Ramos (cell line): ENCODE data around the gene PMAIP1.
"Not testable (repeated sequence)": the region's sequence is repeated elsewhere in the genome, so short reads cannot be mapped to it uniquely, and the experiment has no call there.

ENCODE experiments used
- in situ Hi-C: fragments of 300-500 bp; cut with MboI; formaldehyde crosslinking; loops from one replicate; pipeline ENCODE4 v1.14.3; 2022; ENCODE audit warnings: low sequenced_read_pairs; ENCODE audit not compliant: unreplicated experiment

PMAIP1 gene

DNA sequence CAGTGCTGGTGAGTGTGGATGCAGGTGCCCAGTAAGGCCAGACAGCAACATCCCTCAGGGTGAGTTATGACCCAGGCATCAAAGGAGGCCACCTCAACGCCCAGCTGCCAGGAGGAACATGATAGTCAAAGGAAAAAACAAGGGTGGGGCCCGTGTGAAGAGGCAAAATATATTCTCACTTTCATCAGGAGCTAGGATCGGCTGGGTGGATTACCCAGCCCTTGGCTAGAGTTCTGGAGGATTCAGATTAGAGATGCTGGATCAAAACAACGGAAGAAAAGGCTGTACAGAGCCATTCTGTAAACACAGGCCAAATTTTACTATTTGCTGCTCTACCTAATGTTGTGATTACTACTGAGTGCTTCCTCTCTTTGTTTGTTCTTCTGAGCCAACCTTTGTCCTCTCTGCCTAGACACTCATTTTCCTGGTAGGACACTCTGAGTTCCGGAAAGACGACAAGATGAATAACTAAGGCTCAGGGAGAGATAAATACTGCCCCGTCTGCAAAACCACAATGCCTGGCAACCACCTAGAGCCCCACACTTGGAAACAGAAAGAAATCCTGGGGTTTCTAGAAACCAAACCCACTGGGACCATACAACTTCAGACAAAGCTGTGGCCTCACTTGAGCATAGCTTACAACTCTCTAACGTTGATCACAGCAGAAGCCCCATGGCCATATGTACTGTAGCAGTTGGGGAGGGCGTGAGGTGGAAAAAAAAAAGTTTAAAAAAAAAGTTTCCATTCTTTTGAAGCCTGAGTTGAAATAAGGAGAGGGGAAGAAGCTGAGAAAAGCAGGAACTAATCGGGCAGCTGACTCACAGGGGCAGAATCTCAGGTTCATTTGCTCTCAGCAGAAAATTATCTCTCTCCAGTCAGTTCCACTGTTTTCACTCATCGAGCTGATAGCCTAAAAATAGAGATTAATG is 17.8 kb upstream of the PMAIP1 start:
- in situ Hi-C loops: no loop called here

DNA sequence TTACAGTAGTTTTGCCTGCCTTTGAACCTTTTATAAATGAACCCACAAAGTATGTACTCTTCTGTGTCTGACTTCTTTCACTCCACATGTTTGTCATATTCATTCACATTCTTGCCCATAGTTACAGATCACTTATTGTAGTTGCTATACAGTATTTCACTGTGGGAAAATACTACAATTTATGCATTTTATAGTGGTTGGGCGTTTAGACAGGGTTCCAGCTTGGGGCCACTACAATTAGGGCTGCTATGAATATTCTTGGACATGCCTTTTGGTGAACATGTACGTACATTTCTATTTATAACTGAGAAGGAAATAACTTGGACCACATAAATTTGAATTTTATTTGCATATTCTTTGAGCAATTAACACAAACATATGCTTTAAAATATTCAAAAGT is 15.4 kb upstream of the PMAIP1 start:
- in situ Hi-C loops: no loop called here

DNA sequence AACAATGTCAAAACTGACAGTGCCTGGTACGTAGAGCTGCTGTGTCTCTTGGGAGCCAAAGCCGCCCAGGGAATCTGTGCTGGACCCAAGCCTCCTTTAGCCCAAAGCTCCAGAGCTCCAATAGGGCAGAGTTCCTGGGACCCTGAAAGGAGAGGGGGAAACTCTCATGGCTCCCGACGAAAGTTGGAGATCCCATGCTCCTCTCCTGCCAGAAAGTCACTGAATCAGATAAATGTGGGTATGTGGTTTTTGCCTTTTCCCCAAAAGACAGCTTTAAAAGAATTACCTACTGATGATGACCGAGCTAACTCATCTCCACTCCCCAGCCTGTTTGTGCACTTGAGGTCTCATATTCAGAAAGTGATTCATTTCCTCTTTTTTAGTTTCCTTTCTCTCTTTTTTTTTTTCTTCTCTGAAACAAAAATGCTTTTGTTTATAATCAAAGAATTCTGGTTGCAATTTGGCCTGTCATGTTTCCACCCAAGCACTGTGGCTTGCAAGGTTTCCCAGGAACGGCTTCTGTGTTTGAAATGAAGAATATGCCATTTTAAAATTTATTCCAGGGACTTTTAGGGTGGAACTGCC is 14.1 kb upstream of the PMAIP1 start:
- in situ Hi-C loops: no loop called here

DNA sequence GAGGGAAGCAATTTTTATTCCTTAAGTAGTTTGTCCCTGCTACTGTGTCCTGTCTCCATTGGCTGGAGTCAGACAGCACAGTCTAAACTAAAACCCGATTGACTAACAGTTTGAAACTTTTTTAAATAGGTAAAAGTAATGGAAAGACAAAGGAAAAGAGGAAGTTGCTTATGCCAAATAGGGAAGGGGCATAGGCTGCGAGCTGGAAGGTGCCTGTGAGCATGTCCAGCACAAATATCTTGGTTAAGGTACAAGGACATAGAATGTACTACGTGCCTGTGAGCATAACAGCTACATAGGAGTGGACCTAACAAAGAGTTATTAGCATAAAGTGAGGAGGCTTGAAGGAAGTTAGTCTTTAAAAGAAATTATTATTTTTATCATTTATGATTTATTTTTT is 13.4 kb upstream of the PMAIP1 start:
- in situ Hi-C loops: not testable (repeated sequence)

DNA sequence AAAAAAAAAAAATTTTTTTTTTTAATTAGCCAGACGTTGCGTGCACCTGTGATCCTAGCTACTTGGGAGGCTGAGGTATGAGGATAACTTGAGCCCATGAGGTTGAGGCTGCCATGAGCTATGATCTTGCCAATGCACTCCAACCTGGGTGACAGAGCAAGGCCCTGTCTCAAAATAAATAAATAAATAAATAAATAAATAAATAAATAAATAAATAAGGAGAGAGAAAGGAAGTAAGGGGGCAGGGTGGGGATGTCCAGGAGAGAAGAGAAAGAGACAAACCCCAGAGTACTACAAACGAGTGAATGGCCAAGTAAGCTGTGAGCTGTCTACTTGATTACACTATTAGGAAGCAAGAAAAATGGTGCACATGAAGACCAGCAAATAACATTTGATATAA is 7.7 kb upstream of the PMAIP1 start:
- in situ Hi-C loops: no loop called here

DNA sequence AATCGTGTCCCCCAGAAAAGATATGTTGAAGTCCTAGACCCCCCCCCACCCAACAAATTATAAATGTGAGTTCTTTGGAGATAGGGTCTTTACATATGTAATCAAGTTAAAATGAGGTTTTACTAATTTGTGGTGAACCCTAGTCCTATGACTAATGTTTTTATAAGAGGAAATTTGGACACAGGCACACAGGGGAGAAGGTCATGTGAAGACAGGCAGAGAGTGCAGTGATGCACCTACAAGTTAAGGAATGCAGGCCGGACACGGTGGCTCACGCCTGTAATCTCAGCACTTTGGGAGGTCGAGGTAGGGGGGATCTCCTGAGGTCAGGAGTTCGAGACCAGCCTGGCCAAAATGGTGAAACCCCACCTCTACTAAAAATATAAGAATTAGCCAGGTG is 5.8 kb upstream of the PMAIP1 start:
- in situ Hi-C loops: no loop called here

DNA sequence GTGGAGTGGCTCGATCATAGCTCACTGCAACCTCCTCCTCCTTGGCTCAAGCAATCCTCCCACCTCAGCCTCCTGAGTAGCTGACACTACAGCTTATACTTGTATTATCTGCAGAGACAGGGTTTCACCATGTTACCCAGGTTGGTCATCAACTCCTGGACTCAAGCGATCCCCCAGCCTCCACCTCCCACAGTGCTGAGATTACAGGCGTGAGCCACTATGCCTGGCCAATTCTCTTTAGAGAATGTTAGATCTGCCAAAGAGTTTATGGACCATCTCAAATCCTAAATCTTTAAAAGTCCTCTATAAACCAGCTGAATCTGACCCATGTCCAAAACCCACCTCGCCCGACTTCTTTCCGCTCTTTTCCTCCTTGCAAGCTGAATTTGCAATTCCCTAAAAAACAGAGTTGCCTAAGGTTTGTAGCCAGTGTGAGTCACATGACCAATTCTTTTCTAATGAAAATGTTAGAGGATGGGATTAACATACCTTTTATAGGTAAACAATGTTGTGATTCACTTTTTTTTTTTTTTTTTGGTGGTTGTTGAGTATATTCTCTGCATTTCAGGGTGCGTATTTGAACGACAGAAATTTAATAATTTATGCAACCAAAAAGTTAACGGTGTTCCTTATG is 2.4 kb upstream of the PMAIP1 start:
- in situ Hi-C loops: no loop called here

DNA sequence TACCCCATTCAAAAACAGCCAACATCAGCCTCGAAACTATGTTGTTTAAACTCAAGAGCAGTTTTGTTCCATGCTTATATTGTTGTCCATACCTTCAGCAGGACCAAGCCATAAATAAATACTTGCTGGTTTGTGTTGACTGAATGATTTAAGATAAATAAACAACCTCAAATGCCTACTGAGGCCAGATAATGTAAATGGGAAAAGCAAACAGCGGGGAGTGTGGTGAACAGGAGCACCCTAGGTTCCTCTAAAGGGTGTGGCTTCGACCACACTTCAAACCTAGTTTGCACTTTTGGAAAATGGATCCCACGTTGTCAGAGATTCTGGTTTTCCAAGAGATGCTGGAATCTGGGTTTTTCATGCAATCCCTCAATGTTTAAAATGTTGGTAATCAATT is 1.7 kb upstream of the PMAIP1 start:
- in situ Hi-C loops: no loop called here

DNA sequence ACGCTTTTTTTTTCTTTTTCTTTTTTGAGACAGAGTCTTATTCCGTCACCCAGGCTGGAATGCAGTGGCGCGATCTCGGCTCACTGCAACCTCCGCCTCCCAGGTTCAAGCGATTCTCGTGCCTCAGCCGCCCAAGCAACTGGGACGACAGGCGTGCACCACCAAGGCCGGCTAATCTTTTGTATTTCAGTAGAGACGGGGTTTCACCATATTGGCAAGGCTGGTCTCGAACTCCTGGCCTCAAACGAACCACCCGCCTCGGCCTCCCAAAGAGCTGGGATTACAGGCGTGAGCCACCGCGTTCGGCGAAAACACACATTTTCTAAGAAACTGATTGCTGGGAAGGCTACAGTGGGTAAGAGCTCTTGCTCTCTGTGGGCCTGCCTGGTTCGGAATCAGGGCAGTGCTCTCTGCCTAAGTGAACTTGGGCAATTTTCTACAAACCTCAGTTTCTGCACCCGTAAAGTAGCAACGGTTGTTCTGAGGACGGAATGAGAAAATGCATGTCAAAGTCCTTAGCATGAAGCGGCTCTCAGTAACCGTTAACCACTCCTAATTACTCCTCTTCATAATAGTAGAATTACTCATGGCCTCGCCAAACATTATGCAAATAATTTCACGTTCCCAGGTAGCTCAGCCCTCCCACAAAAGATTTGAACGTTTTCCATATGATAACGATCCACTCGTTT is 1.0 kb upstream of the PMAIP1 start:
- in situ Hi-C loops: no loop called here

DNA sequence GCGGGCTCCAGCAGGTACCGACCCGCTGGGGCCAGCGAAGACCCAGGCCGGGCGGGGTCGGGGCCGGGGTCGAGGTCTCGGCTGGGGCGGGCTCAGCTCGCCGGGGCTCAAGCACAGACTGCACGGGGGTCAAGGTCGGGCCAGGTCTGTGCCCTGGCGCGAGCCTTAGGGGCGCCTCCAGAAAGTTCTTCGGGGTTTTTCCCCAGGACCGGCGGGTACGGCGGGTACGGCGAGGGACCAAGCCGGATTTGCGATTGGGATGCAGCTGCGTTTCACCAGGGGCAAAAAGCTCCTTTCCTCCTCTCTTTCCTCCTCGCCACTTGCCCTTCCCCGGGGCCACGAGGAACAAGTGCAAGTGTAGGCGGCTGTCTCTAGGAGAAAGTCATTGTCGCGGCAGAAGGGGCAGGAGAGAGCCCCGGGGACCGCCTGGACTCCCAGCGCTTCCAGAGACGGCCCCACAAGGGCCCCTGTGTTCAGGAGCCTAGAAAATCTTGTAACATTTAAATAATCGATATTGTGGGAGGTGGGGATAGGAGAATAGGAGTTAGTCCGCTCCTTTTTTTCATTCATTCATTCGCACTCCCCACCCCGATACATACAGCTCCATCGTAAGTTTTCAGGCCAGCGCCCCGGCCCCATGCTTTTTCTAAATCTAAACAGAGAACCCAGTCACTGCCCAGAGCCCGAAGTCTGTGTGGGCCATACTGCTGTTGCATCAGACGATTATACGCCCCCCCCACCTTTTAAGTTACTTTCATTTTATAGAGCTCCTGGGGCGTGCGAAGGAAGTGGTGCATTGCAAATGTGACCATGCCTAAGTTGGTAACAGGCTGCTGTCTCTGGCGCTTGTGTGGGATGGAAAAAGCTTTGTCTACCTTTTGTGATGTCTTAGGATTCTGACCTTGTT is 679 bp downstream of the PMAIP1 start:
- in situ Hi-C loops: no loop called here

DNA sequence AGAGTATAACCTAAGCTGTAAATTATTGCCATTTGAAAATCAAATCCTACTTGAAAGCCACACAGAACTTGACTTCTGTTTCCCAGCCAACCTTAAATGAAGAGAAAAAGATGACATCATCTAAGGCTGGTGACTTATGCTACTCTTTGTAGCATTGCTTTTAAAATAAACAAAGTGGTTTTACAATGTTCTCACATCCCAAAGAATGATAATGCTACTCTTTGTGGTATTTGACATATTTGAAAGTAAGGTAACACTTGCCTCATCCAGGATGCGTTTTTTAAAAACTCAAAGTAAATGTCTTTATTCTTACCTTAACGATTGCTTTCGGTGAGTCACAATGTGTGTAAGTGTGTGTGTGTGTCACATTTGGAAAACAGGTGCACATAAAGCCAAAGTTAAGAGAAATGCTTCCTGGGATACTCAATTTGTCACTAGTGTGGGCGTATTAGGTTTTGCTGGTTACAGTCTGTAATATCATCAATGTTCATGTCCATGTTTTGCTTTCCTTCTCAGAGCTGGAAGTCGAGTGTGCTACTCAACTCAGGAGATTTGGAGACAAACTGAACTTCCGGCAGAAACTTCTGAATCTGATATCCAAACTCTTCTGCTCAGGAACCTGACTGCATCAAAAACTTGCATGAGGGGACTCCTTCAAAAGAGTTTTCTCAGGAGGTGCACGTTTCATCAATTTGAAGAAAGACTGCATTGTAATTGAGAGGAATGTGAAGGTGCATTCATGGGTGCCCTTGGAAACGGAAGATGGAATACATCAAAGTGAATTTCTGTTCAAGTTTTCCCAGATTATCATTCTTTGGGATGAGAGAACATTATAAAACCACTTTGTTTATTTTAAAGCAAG is 2.6 kb downstream of the PMAIP1 start:
- in situ Hi-C loops: no loop called here

DNA sequence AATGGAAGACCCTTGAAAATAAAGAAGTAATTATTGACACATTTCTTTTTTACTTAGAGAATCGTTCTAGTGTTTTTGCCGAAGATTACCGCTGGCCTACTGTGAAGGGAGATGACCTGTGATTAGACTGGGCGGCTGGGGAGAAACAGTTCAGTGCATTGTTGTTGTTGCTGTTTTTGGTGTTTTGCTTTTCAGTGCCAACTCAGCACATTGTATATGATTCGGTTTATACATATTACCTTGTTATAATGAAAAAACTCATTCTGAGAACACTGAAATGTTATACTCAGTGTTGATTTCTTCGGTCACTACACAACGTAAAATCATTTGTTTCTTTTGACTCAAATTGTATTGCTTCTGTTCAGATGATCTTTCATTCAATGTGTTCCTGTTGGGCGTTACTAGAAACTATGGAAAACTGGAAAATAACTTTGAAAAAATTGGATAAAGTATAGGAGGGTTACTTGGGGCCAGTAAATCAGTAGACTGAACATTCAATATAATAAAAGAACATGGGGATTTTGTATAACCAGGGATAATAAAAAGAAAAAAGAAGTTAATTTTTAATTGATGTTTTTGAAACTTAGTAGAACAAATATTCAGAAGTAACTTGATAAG is 3.3 kb downstream of the PMAIP1 start:
- in situ Hi-C loops: no loop called here

DNA sequence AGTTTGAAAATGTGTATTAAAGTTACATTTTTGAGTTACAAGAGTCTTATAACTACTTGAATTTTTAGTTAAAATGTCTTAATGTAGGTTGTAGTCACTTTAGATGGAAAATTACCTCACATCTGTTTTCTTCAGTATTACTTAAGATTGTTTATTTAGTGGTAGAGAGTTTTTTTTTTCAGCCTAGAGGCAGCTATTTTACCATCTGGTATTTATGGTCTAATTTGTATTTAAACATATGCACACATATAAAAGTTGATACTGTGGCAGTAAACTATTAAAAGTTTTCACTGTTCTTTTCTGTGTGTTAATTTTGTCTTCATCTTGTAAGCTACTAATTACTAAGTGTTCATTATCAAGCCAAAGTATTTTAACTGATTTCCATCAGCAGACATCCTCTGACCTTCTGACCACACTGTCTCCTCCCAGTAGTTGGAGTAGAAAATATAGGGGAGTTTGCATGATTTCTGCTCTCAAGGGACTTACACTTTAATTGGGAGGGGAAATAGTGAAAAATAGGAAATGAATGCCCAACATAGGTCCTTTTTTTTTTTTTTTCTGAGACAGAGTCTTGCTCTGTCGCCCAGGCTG is 4.3 kb downstream of the PMAIP1 start:
- in situ Hi-C loops: no loop called here

DNA sequence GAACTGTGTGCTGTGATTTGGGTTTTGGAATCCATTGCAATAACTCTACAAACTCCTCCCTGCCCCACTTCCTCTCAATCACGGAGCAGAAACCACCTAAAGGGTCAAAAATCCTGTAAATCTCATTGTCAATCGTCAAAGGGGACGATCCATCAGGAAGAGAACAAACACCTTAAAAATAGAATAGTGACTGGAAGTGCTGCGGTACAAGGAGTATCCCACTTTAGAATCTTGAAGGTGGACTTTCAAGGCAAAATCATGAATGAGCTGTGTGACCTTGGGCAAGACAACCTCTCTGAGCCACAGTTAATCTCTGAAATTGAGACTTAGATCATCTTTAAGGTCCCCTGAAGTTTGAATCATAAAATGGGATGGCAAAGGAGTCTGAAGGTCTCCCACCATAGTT is 5.9 kb downstream of the PMAIP1 start:
- in situ Hi-C loops: no loop called here

DNA sequence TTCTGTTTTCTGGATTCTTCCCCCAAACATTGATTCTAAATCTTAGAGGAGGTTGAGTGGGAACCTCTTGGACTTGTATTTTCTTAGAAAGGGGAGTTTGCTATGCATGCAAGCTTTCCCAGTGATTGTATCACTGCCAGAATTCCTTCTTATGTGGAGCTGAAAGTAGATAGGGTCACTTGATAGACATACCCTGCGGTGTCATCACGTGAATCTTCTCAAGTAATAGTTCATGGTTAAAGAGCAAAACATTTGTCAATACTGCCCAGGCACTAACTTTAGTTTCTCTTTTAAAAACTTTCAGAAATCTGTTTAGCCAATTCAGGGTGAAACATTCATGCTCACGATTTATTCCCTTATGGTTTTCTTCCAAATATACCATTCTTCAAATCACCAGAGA is 6.4 kb downstream of the PMAIP1 start:
- in situ Hi-C loops: no loop called here

DNA sequence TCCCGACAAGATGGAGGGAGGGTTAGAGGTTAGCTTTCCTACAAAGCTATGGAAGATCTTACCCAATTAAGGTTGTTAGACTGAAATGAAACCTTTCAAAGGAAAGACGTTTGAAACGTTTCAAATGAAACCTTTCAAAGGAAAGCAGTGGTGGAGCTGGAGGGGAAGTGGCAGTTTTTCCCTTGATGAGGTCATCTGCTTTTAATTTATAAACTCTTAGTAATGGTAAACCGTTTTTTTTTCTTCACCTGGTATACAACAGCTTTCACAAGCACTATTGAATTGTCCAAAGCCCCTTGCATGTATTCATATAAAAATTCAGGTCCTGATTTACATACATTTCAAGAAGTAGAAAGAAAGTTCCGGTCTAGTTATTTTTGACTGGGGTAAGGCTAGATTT is 7.4 kb downstream of the PMAIP1 start:
- in situ Hi-C loops: no loop called here

DNA sequence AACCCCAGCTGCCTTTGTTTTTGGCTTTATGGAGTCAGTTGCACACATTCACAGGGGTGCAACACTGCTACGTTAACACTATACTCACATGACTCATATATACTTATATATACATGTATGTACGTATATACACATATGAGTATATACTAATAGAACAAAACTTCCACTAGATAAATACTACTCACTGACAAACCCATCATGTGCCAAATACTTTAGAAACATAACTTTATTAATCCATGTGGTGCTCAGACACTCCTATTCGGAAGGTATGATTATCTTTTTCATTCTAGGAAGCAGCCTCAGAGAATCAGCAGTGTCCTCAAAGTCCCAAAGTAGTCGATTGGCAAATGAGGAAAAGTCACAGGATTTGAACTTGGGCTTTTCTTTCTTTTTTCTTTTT is 7.9 kb downstream of the PMAIP1 start:
- in situ Hi-C loops: no loop called here

DNA sequence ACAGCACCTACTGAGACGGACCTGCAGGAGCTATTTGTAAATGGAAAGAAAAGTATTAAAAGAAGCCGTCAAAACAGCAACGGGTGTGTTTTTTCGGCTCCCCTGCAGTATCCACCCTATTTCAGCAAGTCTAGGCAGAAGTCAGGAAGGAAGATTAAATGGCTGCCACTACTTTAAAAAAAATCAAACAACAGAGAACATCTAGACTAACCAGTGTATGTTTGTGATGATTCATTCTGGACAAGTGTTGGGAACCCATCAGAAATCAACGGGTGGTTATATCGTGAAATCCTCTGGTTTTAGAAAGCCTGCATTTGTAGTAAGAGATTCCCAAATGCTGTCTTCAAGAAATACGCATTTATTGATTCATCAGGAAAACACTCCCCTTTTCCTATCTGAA is 9.0 kb downstream of the PMAIP1 start:
- in situ Hi-C loops: no loop called here
